ENCODE results near the gene KAZALD1. TPM values are rescaled to one million over a fixed set of nuclear protein-coding genes. Genes with fewer than 3 reads are reported as not detected.

KAZALD1 gene
- polyA plus RNA-seq, 1 experiment, result 10.8 TPM

DNA sequence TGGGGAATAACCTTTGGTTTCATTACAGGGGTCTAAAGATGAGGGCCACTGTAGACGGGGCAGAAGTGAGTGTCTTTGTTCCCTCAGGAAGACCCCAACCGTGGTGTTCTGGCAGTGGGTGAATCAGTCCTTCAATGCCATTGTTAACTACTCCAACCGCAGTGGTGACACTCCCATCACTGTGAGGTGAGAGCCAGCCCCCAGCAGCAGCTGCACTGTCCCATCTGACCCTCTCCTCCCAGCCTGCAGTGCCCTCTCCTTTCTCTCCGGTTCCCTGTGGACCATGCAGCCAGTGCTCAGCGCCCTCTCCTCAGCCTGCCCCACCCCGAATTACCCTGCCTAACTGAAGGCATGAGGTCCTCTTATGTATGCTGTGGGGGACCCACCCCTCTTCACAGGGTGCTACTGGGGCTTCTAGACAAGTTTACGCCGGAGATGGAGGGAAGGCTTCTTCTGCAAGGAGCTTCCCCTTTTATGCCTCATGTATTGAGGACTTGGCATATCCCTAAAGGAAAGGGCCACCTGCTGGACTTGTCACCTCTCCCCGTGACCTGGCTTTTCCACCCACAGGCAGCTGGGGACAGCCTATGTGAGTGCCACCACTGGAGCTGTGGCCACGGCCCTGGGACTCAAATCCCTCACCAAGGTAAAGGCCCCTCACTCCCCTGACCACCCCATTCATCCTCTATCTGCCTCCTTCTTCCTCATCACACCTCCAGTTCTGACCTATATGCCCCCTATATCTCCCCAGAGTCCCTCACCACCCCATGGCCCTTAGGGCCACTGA lies 25.7 kb upstream of the KAZALD1 start:
- no peak for TF ChIP-seq CTCF (IDR thresholded peaks at IDR 0.05; ENCODE audit: low read depth, low read length)
- H3K27me3 ChIP-seq (ENCODE audit: control insufficient read depth, insufficient read depth, low read length), result no peaks in the 10 kb centered on the region
- H3K4me3 ChIP-seq (ENCODE audit: low read depth, low read length), result no peak overlapping the region
- DNase-seq (ENCODE audit: low read depth, low spot score), result no peak
- H3K9me3 ChIP-seq (ENCODE audit: control insufficient read depth, insufficient read depth, low read length), result no peaks in the 10 kb centered on the region; the same call in 1 of the 2 replicates
- no peak overlapping the region for H3K27ac ChIP-seq (ENCODE audit: low read depth, low read length)
- POLR2A ChIA-PET, result no interaction called here
- CTCF ChIA-PET, result interaction anchor here (1.1 to 3.2 kb wide), 3 partner anchors 10 to 22 kb away, joined by 3 to 19 read pairs (median 7); no protein-coding TSS in a partner anchor

DNA sequence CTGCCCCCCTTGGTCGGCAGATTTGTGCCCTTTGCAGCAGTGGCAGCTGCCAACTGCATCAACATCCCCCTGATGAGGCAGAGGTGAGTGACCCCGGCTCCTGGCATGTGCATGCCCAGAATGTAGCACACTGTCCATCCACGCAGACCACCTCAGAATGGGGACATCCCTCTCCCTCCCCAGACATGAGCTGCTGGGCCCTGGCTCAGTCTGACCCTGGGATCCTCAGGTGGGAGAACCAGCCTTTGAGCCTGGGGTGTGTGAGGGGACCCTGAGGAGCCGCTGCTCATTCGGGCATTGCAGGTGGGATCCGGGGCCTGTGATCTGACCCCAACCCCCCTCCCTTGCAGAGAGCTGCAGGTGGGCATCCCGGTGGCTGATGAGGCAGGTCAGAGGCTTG lies 25.1 kb upstream of the KAZALD1 start:
- DNase-seq (ENCODE audit: low read depth, low spot score), result no peak
- Histone ChIP-seq H3K27ac (ENCODE audit: low read depth, low read length) (no peak overlapping the region), H3K4me3 (ENCODE audit: low read depth, low read length) (no peak overlapping the region), H3K27me3 (ENCODE audit: control insufficient read depth, insufficient read depth, low read length) (no peaks in the 10 kb centered on the region), H3K9me3 (ENCODE audit: control insufficient read depth, insufficient read depth, low read length) (no peaks in the 10 kb centered on the region; the same call in 1 of the 2 replicates)
- no peak for TF ChIP-seq CTCF (IDR thresholded peaks at IDR 0.05; ENCODE audit: low read depth, low read length)
- ChIA-PET POLR2A (interaction anchor here (0.6 kb wide), 1 partner anchor 664 kb away, joined by 3 read pairs; no protein-coding TSS in a partner anchor), CTCF (interaction anchor here (2.0 kb wide), 1 partner anchor 23 kb away, joined by 7 read pairs; no protein-coding TSS in a partner anchor)

DNA sequence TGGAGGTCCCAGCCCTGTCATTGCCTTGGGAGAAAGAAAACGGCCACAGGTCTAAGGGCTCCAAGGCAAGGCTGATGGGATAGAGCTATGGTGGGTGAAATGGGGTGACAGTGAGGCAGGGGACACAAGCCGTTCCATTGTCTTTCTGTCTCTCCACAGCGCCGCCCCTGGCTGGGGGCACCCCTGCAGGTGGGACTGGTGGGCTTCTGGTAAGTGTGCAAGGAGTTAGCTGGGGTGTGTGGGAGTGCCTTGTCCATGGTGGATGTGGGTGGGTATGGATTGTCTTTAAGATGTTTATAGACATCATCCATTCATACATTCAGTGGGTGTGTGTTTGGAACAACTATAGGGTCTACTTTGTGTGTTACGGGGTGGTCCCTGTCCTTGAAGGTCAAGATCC lies 23.3 kb upstream of the KAZALD1 start:
- Histone ChIP-seq H3K27ac (ENCODE audit: low read depth, low read length) (no peak overlapping the region), H3K4me3 (ENCODE audit: low read depth, low read length) (no peak overlapping the region), H3K9me3 (ENCODE audit: control insufficient read depth, insufficient read depth, low read length) (no peaks in the 10 kb centered on the region), H3K27me3 (ENCODE audit: control insufficient read depth, insufficient read depth, low read length) (no peaks in the 10 kb centered on the region)
- no peak for TF ChIP-seq CTCF (IDR thresholded peaks at IDR 0.05; ENCODE audit: low read depth, low read length)
- CTCF ChIA-PET, result interaction anchor here (0.6 to 17.3 kb wide), 5 partner anchors 10 to 46 kb away, joined by 3 to 414 read pairs (median 7); partner anchors contain the start of gene KAZALD1
- DNase-seq (ENCODE audit: low read depth, low spot score), result no peak
- POLR2A ChIA-PET, result interaction anchor here (0.5 kb wide), 1 partner anchor 13 kb away, joined by 3 read pairs; no protein-coding TSS in a partner anchor

- POLR2A ChIA-PET, result interaction anchor here (0.7 to 2.6 kb wide), 2 partner anchors 8 to 10 kb away, joined by 5 to 7 read pairs; no protein-coding TSS in a partner anchor
- CTCF ChIA-PET, result interaction anchor here (0.6 to 17.3 kb wide), 6 partner anchors 11 to 1039 kb away, joined by 4 to 414 read pairs (median 20); partner anchors contain the start of genes KAZALD1 and LZTS2
These were observed 21.7 kb upstream of the KAZALD1 start for GRCh38 chr10:101040061-101040460.

More at GRCh38 chr10:101040061-101040460, 21.7 kb upstream of the KAZALD1 start:
- no peak for TF ChIP-seq CTCF (IDR thresholded peaks at IDR 0.05; ENCODE audit: low read depth, low read length)
- Histone ChIP-seq H3K27me3 (ENCODE audit: control insufficient read depth, insufficient read depth, low read length) (no peaks in the 10 kb centered on the region), H3K9me3 (ENCODE audit: control insufficient read depth, insufficient read depth, low read length) (no peaks in the 10 kb centered on the region), H3K4me3 (ENCODE audit: low read depth, low read length) (no peak overlapping the region), H3K27ac (ENCODE audit: low read depth, low read length) (no peak overlapping the region)
- DNase-seq (ENCODE audit: low read depth, low spot score), result no peak
